Immature natural killer cell (primary cell): ENCODE data around the gene LHFPL3. TPM values are rescaled to one million over a fixed set of nuclear protein-coding genes. Genes with fewer than 3 reads are reported as not detected.
"Not testable (repeated sequence)": the region's sequence is repeated elsewhere in the genome, so short reads cannot be mapped to it uniquely, and the experiment has no call there.

Experiments
- DNase-seq, 3 donors: peaks; one replicate each; pipeline ENCODE4 v3.0.0; 2022; ENCODE audit warnings: mixed read lengths in 1 of 3
- H3K27ac Mint-ChIP-seq, 6 donors: one replicate each; pipeline ENCODE4 v1.8.0; 2020; ENCODE audit warnings: mixed read lengths in 6 of 6, mild to moderate bottlenecking in 5 of 6, inconsistent platforms in 4 of 6, moderate library complexity in 3 of 6
- H3K27me3 Mint-ChIP-seq, 3 donors: one replicate each; pipeline ENCODE4 v1.8.0; 2020 to 2021; ENCODE audit warnings: low read depth in 3 of 3, mild to moderate bottlenecking in 3 of 3, mixed read lengths in 3 of 3, moderate library complexity in 3 of 3, inconsistent platforms in 1 of 3
- H3K36me3 Mint-ChIP-seq, 3 donors: one replicate each; pipeline ENCODE4 v1.8.0; 2020; ENCODE audit warnings: mixed read lengths in 3 of 3, inconsistent platforms in 2 of 3, mild to moderate bottlenecking in 2 of 3
- H3K4me1 Mint-ChIP-seq, 2 donors: one replicate each; pipeline ENCODE4 v1.8.0; 2020; ENCODE audit warnings: inconsistent platforms in 2 of 2, mild to moderate bottlenecking in 2 of 2, mixed read lengths in 2 of 2, moderate library complexity in 1 of 2
- H3K4me3 Mint-ChIP-seq, 5 donors: one replicate each; pipeline ENCODE4 v1.8.0; 2020; ENCODE audit warnings: mild to moderate bottlenecking in 5 of 5, mixed read lengths in 5 of 5, inconsistent platforms in 3 of 5, moderate library complexity in 3 of 5
- H3K9me3 Mint-ChIP-seq, 6 donors: one replicate each; pipeline ENCODE4 v1.8.0; 2020; ENCODE audit warnings: mild to moderate bottlenecking in 6 of 6, mixed read lengths in 6 of 6, inconsistent platforms in 4 of 6, moderate library complexity in 3 of 6
- polyA plus RNA-seq, 3 donors: library from polyadenylated mRNA; unstranded; fragments of 300-500 nt; fragmentation: Illumina TruSeq; gene quantifications; one replicate each; pipeline ENCODE4 v1.2.3, GENCODE V29; 2021

The LHFPL3 gene
- polyA plus RNA-seq, 3 donors from 2014 or later, result not detected

DNA sequence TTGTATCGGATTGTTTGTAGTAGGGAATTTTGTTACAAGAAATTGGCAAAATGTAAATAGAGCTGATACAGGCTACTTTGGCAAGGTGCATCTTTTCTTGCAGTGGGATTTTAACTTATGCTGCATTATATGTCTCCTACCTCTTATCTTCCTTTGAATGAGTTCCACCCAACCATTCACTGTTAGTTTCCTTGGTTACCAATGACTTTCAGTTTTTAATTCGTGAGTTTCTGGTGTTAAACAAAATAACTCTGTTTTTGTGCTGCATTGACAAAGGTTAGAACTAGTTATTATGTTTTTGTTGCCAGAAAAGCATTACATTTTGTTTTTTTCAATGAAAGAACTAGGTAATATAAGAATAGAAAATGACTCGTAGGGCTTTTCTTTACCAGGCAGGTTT, 327.2 kb downstream of the LHFPL3 start:
- no peaks in the 10 kb centered on the region for H3K36me3 Mint-ChIP-seq
- no peak for DNase-seq
- no peaks in the 10 kb centered on the region for H3K9me3 Mint-ChIP-seq
- H3K4me3 Mint-ChIP-seq, result no peak overlapping the region
- H3K27me3 Mint-ChIP-seq, result peaks cover 2 to 4% (median 3%) of the 10 kb centered on the region in 3 donors
- H3K4me1 Mint-ChIP-seq, result no peaks in the 10 kb centered on the region
- H3K27ac Mint-ChIP-seq, result no peak overlapping the region

DNA sequence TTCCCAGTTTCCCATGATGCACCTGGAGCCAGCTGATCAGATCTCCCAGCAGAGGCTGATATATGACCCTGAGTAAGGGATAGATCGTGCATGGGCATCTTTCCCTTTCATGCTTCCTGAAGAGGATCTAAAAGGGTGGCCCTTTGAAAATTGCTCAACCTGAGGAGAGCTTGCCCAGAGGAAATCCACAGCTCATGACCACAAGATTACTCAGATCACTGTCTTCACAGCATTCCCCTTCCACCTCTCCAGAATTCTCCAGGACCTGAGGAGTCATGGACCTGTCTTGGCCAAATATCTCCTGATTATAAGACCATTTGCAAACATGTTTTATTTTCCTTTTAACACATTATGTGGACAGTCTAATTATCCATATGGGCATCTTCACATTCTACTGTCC, 328.1 kb downstream of the LHFPL3 start:
- peaks cover 2 to 4% (median 3%) of the 10 kb centered on the region in 3 donors for H3K27me3 Mint-ChIP-seq
- no peaks in the 10 kb centered on the region for H3K36me3 Mint-ChIP-seq
- H3K27ac Mint-ChIP-seq, result no peak overlapping the region
- DNase-seq, result no peak
- no peaks in the 10 kb centered on the region for H3K4me1 Mint-ChIP-seq
- H3K4me3 Mint-ChIP-seq, result no peak overlapping the region
- no peaks in the 10 kb centered on the region for H3K9me3 Mint-ChIP-seq

DNA sequence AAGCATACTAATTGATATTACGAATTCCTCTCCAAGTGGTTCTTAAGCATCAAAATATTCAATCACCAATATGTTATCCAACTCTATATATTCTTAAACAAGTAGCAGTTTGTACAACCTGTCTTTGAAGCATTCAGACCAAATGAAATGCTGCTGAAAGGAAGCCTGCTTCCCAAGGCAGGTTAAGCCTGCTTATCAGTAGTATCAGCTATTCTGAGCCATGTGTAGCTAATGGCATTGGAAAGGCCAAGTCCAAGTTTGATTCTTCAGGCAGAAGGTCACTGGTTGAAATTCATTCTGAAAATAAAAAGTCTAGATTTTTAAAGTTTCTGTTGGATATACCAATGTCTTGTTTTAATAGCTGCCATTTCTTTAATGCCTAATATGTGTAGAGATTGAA, 328.7 kb downstream of the LHFPL3 start:
- Mint-ChIP-seq H3K4me3 (no peak overlapping the region), H3K4me1 (no peaks in the 10 kb centered on the region), H3K9me3 (no peaks in the 10 kb centered on the region), H3K27me3 (peaks cover 2 to 3% (median 2%) of the 10 kb centered on the region in 3 donors), H3K27ac (no peak overlapping the region), H3K36me3 (no peaks in the 10 kb centered on the region)
- DNase-seq, result no peak

DNA sequence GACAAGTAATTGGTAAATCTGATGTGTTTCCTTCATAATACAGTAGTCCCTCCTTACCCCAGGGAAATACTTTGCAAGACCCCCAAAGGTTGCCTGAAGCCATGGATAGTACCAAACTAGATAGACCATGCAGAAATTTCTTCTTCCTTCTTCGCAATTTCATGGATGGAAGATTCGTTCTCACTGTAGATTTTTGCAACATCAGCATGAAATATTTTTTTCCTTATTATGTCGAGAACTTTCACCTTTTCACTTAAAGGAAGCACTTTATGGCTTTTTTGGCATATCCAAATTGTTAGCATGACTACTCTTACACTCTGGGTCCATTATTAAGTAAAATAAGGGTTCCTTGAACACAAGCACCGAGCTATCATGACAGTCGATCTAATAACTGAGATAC, 333.2 kb downstream of the LHFPL3 start:
- peaks cover 0 to 5% (median 4%) of the 10 kb centered on the region in 3 donors for H3K27me3 Mint-ChIP-seq
- H3K4me1 Mint-ChIP-seq, result no peaks in the 10 kb centered on the region
- no peaks in the 10 kb centered on the region for H3K36me3 Mint-ChIP-seq
- no peaks in the 10 kb centered on the region for H3K9me3 Mint-ChIP-seq
- no peak for DNase-seq
- no peak overlapping the region for H3K27ac Mint-ChIP-seq
- no peak overlapping the region for H3K4me3 Mint-ChIP-seq

DNA sequence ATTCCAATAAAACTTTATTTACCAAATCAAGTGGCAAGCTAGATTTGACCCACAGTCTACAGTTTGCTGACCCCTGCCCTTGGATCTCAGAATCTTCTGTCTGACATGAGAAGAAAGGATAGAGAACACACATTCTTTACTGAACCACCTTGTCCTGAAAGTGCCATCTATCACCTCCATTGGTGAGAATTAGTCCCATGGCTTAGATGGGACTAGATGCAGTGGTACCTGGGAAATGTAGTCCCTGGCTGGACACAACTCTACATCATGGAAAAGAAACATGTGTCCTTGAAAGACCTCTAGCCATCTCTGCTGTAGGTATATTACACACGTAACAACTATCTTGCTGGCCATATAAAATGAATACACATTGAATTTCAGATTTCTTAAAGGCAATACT, 336.2 kb downstream of the LHFPL3 start:
- Mint-ChIP-seq H3K36me3 (no peaks in the 10 kb centered on the region), H3K4me3 (no peak overlapping the region), H3K4me1 (no peaks in the 10 kb centered on the region), H3K27ac (no peak overlapping the region), H3K27me3 (peaks cover 2% of the 10 kb centered on the region in 3 donors), H3K9me3 (no peaks in the 10 kb centered on the region)
- no peak for DNase-seq

DNA sequence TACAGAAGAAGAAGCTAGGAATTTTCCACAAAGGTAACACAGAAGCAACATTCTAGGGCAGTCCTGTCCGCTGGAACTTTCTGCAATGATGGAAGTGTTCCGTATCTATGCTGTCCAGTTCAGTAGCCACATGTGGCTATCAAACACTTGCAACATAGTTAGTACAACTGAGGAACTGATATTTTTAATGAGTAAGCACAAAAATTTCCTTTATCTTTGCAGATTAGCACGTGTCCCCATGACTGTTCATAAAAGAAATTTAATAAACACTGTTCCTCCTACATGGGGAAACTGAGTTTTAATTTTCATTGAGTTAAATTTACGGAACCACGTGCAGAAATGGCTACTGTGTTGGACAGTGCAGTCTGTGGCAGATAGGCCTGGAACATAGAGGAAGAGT, 349.2 kb downstream of the LHFPL3 start:
- Mint-ChIP-seq H3K27ac (no peak overlapping the region), H3K4me3 (no peak overlapping the region), H3K4me1 (no peaks in the 10 kb centered on the region), H3K9me3 (peaks cover 0 to 3% (median under 1%) of the 10 kb centered on the region in 6 donors), H3K27me3 (peaks cover 0 to under 1% (median 0%) of the 10 kb centered on the region in 3 donors), H3K36me3 (no peaks in the 10 kb centered on the region)
- no peak for DNase-seq

DNA sequence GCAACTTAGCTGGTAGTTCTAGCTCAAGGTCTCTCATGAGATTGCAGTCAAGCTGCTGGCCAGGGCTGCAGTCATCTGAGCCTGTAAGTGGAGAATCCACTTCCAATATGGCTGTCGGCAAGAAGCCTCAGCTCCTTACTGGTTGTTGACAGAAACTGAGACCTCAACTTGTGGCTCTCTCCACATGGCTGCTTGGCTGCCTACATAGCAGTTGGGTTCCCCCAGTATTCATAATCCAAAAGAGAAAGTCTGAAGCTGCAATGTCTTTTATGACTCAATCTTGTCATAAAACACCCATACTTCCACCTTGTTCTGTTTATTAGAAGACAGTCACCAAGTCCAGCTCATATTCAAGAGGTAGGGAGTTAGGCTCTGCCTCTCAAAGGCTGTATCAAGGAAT, 350.7 kb downstream of the LHFPL3 start:
- no peaks in the 10 kb centered on the region for H3K36me3 Mint-ChIP-seq
- no peak for DNase-seq
- no peak overlapping the region for H3K4me3 Mint-ChIP-seq
- no peak overlapping the region for H3K27ac Mint-ChIP-seq
- peaks cover 0 to 3% (median 0%) of the 10 kb centered on the region in 6 donors for H3K9me3 Mint-ChIP-seq
- no peaks in the 10 kb centered on the region for H3K4me1 Mint-ChIP-seq
- peaks cover 0 to 2% (median 0%) of the 10 kb centered on the region in 3 donors for H3K27me3 Mint-ChIP-seq

DNA sequence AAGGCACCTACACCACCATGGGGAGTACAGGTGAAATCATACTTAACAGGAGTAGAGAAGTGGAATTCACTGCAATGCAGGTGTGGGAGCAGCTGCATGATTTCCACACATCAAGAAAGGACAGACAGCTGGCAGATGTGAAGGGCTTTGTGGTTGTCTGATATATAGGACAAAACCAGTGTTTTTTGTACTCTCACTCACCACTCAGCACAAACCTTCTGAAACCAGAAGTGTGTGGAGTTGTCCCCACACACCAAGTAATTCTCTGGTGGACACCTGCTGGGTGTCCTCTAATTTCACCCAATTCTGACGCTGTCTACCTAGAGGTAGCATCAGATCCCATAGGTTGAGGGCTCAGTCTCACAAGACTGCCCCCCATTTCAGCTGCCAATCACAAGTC, 357.9 kb downstream of the LHFPL3 start:
- DNase-seq, result no peak
- H3K9me3 Mint-ChIP-seq, result peaks cover 0 to under 1% (median 0%) of the 10 kb centered on the region in 6 donors
- no peak overlapping the region for H3K27ac Mint-ChIP-seq
- no peaks in the 10 kb centered on the region for H3K36me3 Mint-ChIP-seq
- H3K27me3 Mint-ChIP-seq, result peaks cover 0 to 2% (median 2%) of the 10 kb centered on the region in 3 donors
- H3K4me3 Mint-ChIP-seq, result no peak overlapping the region
- H3K4me1 Mint-ChIP-seq, result no peaks in the 10 kb centered on the region

DNA sequence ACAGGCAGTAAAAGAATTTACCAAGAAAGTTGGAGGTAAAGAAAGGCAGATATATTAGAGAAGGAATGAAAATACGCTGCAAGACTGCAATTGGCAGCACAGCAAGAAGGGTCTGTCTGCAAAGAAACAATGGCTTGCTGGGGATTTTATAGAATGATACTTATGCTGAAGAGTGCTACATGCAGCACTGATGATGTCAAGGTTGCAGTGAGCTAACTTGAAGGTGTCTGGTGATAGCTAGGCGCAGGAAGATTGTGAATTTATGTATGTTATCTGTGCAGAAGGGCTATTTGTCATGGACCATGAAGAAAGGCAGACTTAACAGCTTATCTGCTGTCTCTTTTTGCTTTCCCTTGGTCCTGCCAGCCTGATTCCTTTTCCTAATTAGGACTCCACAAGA, 366.3 kb downstream of the LHFPL3 start:
- Mint-ChIP-seq H3K9me3 (peaks cover 0 to 9% (median under 1%) of the 10 kb centered on the region in 6 donors), H3K4me3 (no peak overlapping the region), H3K4me1 (no peaks in the 10 kb centered on the region), H3K27ac (no peak overlapping the region), H3K36me3 (no peaks in the 10 kb centered on the region), H3K27me3 (peaks cover 0 to 5% (median 0%) of the 10 kb centered on the region in 3 donors)
- no peak for DNase-seq

DNA sequence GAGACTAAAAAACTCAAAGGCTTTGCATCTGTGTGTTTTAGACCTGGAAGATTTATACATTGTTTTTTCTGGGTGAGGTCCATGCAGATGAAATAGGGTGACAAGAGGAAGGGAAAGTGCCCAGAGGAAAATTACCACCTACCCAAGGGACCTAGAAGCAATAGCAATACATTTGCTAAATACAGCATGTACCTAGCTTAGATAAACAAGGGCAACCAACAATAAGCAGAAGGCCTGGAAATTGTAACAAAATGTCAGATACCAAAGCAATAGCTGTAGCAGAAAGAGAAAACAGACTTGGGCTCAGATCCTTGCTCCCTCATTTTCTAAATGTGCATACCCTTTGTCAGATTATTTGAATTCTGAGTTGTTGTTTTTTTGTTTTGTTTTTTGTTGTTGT, 367.2 kb downstream of the LHFPL3 start:
- H3K27ac Mint-ChIP-seq, result no peak overlapping the region
- no peak overlapping the region for H3K4me3 Mint-ChIP-seq
- no peaks in the 10 kb centered on the region for H3K4me1 Mint-ChIP-seq
- peaks cover 0 to 12% (median under 1%) of the 10 kb centered on the region in 6 donors for H3K9me3 Mint-ChIP-seq
- no peak for DNase-seq
- no peaks in the 10 kb centered on the region for H3K36me3 Mint-ChIP-seq
- H3K27me3 Mint-ChIP-seq, result peaks cover 0 to 8% (median 0%) of the 10 kb centered on the region in 3 donors

DNA sequence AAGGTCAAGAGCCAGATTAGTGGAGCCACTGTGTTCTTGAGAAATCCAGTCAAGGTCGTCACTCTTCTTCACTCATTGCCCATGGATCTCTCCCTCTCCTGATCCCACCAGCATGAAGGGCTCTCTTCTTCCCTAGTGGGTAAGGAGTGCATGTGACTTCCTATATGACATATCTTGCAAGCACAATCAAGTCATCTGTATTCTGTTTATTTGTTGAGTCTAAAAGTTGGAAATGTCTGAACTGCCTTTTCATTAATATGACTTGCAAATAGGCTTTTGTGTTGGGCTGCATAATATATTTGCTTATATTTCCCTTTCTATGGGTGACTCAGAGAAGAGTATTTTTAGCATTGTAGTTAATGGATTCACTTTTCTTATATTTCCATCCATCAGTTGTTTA, 371.9 kb downstream of the LHFPL3 start:
- Mint-ChIP-seq H3K4me1 (no peaks in the 10 kb centered on the region), H3K27ac (no peak overlapping the region), H3K36me3 (no peaks in the 10 kb centered on the region), H3K4me3 (no peak overlapping the region), H3K9me3 (peaks cover 0 to 11% (median 0%) of the 10 kb centered on the region in 6 donors), H3K27me3 (peaks cover 0 to 4% (median 2%) of the 10 kb centered on the region in 3 donors)
- DNase-seq, result no peak

DNA sequence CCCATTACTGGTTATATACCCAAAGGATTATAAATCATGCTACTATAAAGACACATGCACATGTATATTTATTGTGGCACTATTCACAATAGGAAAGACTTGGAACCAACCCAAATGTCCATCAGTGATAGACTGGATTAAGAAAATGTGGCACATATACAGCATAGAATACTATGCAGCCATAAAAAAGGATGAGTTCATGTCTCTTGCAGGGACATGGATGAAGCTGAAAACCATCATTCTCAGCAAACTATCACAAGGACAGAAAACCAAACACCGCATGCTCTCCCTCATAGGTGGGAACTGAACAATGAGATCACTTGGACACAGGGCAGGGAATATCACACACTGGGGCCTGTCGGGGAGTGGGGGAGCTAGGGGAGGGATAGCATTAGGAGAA, 392.6 kb downstream of the LHFPL3 start:
- not testable (repeated sequence) for H3K4me3 Mint-ChIP-seq, H3K27me3 Mint-ChIP-seq, H3K27ac Mint-ChIP-seq, H3K9me3 Mint-ChIP-seq, H3K4me1 Mint-ChIP-seq, DNase-seq, H3K36me3 Mint-ChIP-seq

DNA sequence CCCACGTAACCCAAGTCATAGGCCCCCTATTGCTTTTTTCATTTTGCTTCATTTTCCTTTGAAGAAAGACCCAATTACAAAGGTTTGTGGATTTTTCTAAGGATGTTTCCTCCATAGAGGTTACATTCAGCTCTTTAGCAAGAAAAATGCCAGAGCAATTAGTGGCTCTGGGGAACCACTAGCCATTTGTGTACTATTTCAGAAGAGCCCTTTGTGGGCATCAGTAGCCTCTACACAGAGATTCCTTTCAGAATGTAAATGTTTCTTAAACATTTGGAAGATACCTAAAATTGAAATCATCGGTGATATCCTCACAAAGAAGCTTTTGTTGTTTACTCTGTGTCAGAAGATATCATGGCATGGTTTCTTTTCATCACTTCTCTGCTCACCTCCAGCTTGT, 394.6 kb downstream of the LHFPL3 start:
- no peak for DNase-seq
- H3K27me3 Mint-ChIP-seq, result peaks cover 2 to 8% (median 2%) of the 10 kb centered on the region in 3 donors
- H3K4me1 Mint-ChIP-seq, result no peaks in the 10 kb centered on the region
- H3K27ac Mint-ChIP-seq, result no peak overlapping the region
- no peak overlapping the region for H3K4me3 Mint-ChIP-seq
- H3K36me3 Mint-ChIP-seq, result no peaks in the 10 kb centered on the region
- no peaks in the 10 kb centered on the region for H3K9me3 Mint-ChIP-seq

DNA sequence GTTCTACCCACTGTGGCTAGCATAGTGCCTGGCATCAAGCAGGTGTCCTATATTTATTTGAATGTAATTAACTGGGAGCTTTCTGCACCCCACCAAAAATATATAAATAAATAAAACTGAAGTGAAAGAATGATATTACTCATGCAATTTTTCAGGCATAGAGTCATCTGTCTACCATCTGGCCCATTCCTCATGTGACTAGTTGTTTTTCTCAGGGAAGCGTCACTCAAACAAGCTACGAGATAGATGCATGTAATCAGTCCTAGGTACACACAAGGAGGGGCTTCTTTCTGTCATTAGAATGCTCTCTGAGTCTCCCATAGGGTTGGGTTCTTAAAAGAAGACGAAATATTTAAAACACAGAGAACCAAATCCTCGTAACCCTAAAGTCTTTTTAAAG, 430.1 kb downstream of the LHFPL3 start:
- Mint-ChIP-seq H3K9me3 (peaks cover 0 to 4% (median 0%) of the 10 kb centered on the region in 6 donors), H3K4me1 (no peaks in the 10 kb centered on the region), H3K36me3 (no peaks in the 10 kb centered on the region), H3K4me3 (no peak overlapping the region), H3K27ac (no peak overlapping the region), H3K27me3 (peaks cover 0 to 9% (median 2%) of the 10 kb centered on the region in 3 donors)
- no peak for DNase-seq

DNA sequence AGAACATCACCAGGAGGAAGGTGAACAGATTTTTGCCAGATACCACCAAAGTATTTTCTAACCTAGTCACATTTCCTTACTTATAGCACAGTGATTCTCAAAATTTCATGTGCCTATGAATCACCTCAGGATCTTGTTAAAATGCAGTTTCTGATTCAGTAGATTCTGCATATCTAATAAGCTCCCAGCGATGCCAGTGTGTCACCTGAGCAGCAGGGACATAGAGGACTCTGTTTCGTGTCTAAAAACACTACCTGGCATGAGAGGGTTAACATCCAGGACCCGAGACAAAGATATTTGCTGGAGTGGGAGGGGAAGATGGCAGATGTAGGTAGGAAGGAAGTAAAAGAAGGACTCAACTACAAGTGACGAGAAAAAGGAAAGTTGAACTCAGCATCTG, 433.5 kb downstream of the LHFPL3 start:
- peaks cover 0 to 12% (median 2%) of the 10 kb centered on the region in 3 donors for H3K27me3 Mint-ChIP-seq
- H3K27ac Mint-ChIP-seq, result no peak overlapping the region
- H3K36me3 Mint-ChIP-seq, result no peaks in the 10 kb centered on the region
- DNase-seq, result no peak
- no peaks in the 10 kb centered on the region for H3K4me1 Mint-ChIP-seq
- H3K4me3 Mint-ChIP-seq, result no peak overlapping the region
- H3K9me3 Mint-ChIP-seq, result peaks cover 0 to 4% (median 0%) of the 10 kb centered on the region in 6 donors
